Testis (tissue), 3 donors: ENCODE measurements around the gene AGTR2. TPM values are rescaled to one million over a fixed set of nuclear protein-coding genes. Genes with fewer than 3 reads are reported as not detected.
"Not testable (repeated sequence)": the region's sequence is repeated elsewhere in the genome, so short reads cannot be mapped to it uniquely, and the experiment has no call there.

Source experiments
- DNase-seq: peaks from one replicate; pipeline ENCODE4 v3.0.0-alpha.2; 2019
- H3K27ac ChIP-seq, 2 donors: fragments of 200-600 bp; sonication (generic); one replicate each; pipeline ENCODE4 v1.5.1; 2019
- H3K27me3 ChIP-seq: fragments of 200-600 bp; sonication (generic); one replicate; pipeline ENCODE4 v1.5.1; 2019
- H3K36me3 ChIP-seq: fragments of 200-600 bp; sonication (generic); one replicate; pipeline ENCODE4 v1.5.1; 2017; ENCODE audit warnings: low read depth; ENCODE audit errors: missing control alignments
- H3K4me1 ChIP-seq: fragments of 200-600 bp; sonication (generic); one replicate; pipeline ENCODE4 v1.5.1; 2019
- H3K4me3 ChIP-seq, 2 donors: fragments of 200-600 bp; sonication (generic); one replicate each; pipeline ENCODE4 v1.5.1; 2017 to 2019
- H3K9me3 ChIP-seq: fragments of 200-600 bp; sonication (generic); one replicate; pipeline ENCODE4 v1.5.1; 2017
- POLR2A ChIP-seq: fragments of 450-650 bp; IDR thresholded peaks from one replicate; pipeline ENCODE4 v1.6.1; 2017; ENCODE audit warnings: antibody characterized with exemption, mild to moderate bottlenecking, moderate library complexity
- WGBS, 2 donors: methylation state at CpG; one replicate each; pipeline ENCODE4 v1.1.5; 2018; 5-methylcytosine and 5-hydroxymethylcytosine counted together
- intact Hi-C: fragments of 100-400 bp; cut with DNase I; formaldehyde crosslinking; loops from one replicate; pipeline ENCODE4 v1.15.1; 2023; ENCODE audit warnings: low total_unique reads
- polyA plus RNA-seq: library from polyadenylated mRNA; stranded (reverse); fragments of 350-450 nt; fragmentation: Illumina TruSeq; extraction: RNeasy Lipid Tissue Mini Kit (QIAGEN cat#74804); gene quantifications from one replicate; pipeline ENCODE4 v1.2.3, GENCODE V29; 2014; ENCODE audit warnings: low read depth, low replicate concordance; ENCODE audit not compliant: insufficient read depth
- total RNA-seq, 2 donors: library from RNA; depleted of rRNA; stranded (reverse); fragments of >200 nt; gene quantifications; one replicate each; pipeline ENCODE4 v1.2.3, GENCODE V29; 2016
- TF ChIP-seq, protein P1 (sequence below), 3 experiments: fragments of 450-650 bp in 2 of 3; fragments of 200-600 bp in 1 of 3; sonication (generic) in 1 of 3; IDR thresholded peaks; one replicate each; pipeline ENCODE4 v1.5.1; 2016 to 2019; ENCODE audit warnings: antibody characterized with exemption in 3 of 3, mild to moderate bottlenecking in 2 of 3, moderate library complexity in 1 of 3

AGTR2 gene
- total and polyA plus RNA-seq, 3 donors from 2014 or later: 0.34 TPM; not detected in 2

DNA sequence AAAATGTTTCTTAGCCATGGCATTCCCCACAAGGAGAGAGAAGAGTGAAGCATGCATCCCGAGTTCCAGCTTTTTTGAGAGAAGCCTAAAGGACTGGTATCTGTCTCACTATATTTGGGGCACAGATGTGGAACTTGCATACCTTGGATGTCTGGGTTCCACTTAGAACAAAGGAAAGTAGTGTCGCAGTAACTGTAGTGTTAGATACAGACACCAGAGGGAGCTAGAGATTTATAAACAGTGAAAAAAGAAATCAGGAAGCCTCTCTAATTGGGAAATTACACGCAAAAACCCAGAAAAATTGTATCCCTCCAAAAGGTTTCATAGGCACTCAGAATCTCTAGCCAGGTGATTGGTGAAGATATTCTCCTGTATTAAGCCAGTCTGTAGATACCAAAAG, 34.4 kb downstream of the AGTR2 start:
- no peak for DNase-seq
- Histone ChIP-seq H3K4me1 (no peaks in the 10 kb centered on the region), H3K27ac (no peak overlapping the region), H3K36me3 (no peaks in the 10 kb centered on the region), H3K9me3 (no peaks in the 10 kb centered on the region), H3K4me3 (no peak overlapping the region), H3K27me3 (no peaks in the 10 kb centered on the region)
- intact Hi-C loops: no loop called here
- WGBS, 2 donors: 17 to 19% methylated on average over 3 of the region's 3 CpGs
- TF ChIP-seq POLR2A: no peak
- TF ChIP-seq, protein P1, sequence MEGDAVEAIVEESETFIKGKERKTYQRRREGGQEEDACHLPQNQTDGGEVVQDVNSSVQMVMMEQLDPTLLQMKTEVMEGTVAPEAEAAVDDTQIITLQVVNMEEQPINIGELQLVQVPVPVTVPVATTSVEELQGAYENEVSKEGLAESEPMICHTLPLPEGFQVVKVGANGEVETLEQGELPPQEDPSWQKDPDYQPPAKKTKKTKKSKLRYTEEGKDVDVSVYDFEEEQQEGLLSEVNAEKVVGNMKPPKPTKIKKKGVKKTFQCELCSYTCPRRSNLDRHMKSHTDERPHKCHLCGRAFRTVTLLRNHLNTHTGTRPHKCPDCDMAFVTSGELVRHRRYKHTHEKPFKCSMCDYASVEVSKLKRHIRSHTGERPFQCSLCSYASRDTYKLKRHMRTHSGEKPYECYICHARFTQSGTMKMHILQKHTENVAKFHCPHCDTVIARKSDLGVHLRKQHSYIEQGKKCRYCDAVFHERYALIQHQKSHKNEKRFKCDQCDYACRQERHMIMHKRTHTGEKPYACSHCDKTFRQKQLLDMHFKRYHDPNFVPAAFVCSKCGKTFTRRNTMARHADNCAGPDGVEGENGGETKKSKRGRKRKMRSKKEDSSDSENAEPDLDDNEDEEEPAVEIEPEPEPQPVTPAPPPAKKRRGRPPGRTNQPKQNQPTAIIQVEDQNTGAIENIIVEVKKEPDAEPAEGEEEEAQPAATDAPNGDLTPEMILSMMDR (IDR thresholded peaks at IDR 0.05): peak in 1 of 3 experiments; percentile 39

DNA sequence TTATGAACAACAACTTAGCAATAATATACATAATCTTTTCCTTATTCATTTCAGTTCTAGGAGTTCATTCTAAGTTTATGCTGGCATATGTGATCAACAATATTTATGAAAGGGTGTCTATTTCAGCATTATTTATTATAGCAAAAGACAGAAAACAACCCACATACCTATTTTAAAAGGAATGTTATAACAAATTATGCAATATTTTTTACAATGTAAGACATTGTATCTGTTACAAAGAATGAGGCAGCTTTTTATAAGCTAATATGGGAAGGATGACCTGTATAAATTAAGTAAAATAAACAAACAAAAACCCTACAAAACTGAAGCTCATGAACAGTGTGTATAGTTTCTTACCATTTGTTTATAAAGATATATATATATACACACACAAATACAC, 42.7 kb downstream of the AGTR2 start:
- H3K27me3 ChIP-seq: no peaks in the 10 kb centered on the region
- H3K36me3 ChIP-seq: no peaks in the 10 kb centered on the region
- no peak overlapping the region for H3K4me3 ChIP-seq
- no peak for DNase-seq
- no peaks in the 10 kb centered on the region for H3K9me3 ChIP-seq
- no peak overlapping the region for H3K27ac ChIP-seq
- no peaks in the 10 kb centered on the region for H3K4me1 ChIP-seq
- TF ChIP-seq, protein P1 (IDR thresholded peaks at IDR 0.05): no peak
- no peak for TF ChIP-seq POLR2A
- intact Hi-C loops: no loop called here

DNA sequence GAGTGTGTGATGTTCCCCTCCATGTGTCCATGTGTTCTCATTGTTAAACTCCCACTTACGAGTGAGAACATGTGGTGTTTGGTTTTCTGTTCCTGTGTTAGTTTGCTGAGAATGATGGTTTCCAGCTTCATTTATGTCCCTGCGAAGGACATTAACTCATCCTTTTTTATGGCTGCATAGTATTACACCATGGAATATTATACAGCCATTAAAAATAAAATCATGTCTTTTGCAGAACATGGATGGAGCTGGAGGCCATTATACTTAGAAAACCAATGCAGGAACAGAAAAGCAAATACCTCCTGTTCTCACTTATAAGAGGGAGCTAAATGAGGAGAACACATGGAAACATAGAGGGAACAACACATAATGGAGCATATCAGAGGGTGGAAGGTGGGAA, 46.5 kb downstream of the AGTR2 start:
- DNase-seq, H3K4me3 ChIP-seq, H3K27ac ChIP-seq, H3K27me3 ChIP-seq, H3K4me1 ChIP-seq, H3K9me3 ChIP-seq, H3K36me3 ChIP-seq, intact Hi-C loops: not testable (repeated sequence)
- WGBS, 2 donors: 88 to 92% methylated on average over 2 of the region's 2 CpGs
